Measurements from ENCODE around the gene TYW1B.
"Not testable (repeated sequence)": the region's sequence is repeated elsewhere in the genome, so short reads cannot be mapped to it uniquely, and the experiment has no call there.

Gene TYW1B

DNA sequence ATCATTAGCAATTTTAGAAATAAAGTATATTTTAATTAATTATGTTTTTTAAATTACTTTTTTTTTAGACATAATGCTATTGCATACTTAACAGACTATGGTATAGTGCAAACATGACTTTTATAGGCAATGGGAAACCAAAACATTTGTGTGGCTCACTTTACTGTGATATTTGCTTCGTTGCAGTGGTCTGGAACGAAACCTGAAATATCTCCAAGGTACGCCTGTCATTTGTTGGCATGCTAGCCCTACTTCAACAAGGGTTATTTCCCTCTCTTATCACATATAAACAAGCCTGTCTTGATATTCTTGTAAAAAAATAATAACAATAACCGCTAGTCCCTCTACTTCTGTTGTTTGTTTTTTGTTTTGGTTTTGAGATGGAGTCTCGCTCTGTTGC is 74.2 kb downstream of the TYW1B start:
- DNase-seq, result no peak

- not testable (repeated sequence) for DNase-seq
Measured at GRCh38 chr7:72753229-72753628, 74.8 kb downstream of the TYW1B start.

DNA sequence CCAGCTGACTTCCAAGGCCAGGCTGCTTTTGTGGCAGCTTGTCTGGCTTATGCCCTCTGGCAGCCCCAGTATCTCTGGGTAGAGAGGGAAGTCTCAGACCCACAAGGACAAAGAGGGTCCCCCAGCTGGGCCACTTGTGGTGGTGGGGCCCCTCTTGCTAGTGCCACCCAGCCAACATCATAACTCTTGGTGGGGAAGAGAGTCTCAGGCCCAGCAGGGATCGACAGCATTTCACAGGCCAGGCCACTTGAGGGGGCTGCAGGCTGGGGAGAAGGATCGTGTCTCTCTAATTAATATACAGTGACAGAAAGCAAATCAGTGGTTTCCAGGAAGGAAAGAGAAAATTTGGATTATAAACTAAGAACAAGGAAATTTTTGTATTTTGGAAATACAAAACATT is 76.0 kb downstream of the TYW1B start:
- DNase-seq, result no peak

DNA sequence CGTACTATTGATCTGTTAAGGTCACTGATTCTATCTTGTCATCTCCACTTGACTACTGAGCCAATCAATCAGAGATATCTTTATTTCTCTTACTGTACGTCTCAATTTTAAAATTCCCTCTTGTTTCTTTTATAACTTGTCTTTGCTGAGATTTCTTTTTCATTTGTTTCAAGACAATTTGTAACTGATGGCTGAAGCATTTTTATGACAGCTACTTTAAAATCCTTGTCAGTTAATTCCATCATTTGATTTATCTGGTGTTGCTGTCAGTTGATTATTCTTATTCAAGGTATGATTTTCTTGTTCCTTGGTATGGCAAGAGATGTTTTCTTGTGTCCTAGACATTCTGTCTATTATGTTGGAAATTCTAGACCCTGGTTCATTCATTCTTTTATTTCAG is 76.6 kb downstream of the TYW1B start:
- DNase-seq, result no peak

DNA sequence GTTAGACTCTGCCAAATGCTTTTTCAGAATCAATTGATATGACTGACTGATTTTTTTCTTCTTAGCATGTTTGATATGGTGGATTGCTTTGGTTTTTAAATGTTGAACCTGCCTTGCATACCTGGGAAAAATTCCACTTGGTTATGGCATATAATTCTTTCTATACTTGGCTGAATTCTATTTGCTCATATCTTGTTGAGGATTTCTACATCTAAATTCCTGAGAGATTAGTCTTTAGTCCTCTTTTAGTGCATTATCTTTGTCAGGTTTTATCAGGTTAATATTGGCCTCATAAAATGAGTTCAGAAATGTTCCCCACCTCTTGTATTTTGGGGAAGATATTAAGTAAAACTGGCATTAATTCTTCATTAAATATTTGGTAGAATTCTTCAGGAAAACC is 79.4 kb downstream of the TYW1B start:
- DNase-seq, result not testable (repeated sequence)

DNA sequence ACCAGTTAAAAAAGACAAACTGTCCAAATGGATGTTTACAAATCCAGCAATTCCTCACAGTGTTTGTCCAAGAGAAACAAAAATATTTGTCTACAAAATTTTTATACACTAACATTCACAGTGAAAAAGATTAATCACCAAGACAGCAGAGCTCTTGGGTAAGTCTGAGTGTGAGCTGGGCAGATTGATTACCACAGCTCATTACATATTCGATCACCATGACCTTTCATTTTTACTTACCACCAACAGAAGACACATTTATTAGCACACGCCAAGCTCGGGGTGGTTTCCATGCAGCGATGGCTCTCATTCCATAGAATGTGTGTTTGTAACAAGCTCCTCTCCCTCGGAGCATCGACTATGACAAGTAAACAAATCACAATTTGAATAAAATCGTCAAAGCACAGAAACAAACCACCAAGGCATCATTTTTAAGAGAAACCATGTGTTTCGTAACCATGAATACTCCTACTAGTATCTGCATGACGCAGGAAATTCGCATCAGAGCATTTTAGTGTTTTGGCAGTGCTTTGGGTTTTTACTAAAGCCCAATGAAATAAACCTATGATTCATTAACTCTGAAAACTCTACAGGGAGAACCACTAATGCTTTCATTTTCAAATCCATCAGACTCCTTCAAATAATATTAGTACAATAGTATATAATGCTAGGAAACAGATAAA is 83.6 kb downstream of the TYW1B start:
- DNase-seq, result not testable (repeated sequence)

DNA sequence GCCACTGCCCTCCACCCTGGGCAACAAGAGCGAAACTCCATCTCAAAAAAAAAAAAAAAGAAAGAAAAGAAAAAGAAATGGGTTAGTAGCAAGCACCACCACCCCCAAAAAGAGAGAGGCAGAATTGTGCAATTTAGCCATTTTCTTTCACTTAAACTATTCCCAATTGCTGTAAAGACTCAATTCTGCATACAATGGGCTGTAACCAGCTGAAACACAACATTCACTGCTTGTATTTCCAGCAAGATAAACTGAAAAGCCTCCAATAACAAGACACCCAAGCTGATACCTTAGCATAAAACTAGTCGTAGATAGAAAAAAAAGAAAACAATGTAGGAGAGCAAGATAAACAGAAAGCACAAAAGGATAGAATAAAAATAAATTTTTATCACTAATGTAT is 84.2 kb downstream of the TYW1B start:
- not testable (repeated sequence) for DNase-seq

DNA sequence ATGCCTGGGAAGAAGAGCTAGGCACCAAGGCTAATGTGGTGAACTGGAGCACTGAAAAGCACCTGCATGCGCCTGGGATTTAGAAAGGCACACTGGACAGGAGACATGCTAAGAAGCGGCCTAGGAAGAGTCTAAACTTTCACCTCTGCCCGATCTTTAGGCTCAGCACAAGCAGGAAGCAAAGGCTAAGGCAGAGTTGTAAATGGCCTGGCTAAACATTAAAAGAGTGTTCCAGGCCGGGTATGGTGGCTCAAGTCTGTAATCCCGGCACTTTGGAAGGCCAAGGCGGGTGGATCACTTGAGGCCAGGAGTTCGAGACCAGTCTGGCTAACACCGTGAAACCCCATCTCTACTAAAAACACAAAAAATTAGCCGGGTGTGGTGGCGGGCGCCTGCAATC is 88.3 kb downstream of the TYW1B start:
- DNase-seq, result not testable (repeated sequence)

DNA sequence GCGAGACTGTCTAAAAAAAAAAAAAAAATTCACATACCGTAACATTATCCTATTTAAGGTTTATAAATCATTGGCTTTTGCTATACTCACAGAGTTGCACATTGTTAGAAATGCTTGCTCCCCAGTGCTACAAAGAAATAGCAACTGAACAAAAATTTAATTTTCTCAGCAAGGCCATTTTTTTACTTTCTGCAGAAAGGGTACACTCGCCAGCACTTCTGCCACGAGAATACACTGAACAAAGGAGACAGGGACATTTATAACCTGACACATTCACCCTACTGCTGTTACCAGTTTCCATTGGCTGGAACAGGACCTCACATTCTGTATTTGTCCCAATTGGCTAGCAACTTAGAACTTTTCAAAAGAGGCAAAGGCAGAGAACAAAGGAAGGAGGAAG is 92.1 kb downstream of the TYW1B start:
- not testable (repeated sequence) for DNase-seq

DNA sequence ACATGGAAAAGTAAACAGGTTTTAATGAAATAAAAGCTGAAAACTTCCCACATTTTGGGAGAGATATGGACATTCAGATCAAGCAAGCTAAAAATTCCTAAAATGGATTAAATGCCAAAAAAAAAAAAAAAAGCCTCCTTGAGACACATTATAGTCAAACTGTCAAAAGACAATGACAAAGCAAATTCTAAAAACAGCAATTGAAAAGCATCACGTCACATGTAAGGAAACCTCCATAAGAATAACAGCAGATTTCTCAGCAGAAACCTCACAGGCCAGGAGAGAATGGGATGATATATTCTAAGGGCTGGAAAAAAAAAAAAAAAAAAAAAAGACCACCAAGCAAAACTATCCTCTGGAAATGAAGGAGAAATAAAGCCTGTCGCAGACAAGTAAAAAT is 97.2 kb downstream of the TYW1B start:
- not testable (repeated sequence) for DNase-seq

GRCh38 chr7:72730384-72730783 is 97.6 kb downstream of the TYW1B start:
- DNase-seq, result not testable (repeated sequence)

DNA sequence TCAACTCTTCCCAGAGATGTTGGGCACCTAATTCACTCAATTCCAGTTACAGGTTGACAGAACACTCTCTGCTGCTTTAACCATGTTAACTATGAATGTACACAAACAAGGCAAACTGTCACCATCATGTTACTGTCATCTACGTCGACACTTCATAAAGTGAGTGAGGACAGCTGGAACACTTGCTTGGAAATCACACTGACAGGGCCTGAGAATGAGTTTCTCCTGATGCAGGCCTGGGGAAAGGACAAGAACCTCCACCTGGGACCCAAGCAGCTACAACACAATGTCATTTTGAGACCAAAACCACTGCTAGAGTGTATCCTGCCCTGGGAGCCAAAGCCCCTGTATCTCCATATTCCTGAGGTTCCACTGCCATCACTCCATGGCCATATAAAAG is 98.9 kb downstream of the TYW1B start:
- not testable (repeated sequence) for DNase-seq

GRCh38 chr7:72722694-72723093 is 105.3 kb downstream of the TYW1B start:
- DNase-seq, result not testable (repeated sequence)

- DNase-seq, result not testable (repeated sequence)
Measured at GRCh38 chr7:72720890-72721289, 107.1 kb downstream of the TYW1B start.

DNA sequence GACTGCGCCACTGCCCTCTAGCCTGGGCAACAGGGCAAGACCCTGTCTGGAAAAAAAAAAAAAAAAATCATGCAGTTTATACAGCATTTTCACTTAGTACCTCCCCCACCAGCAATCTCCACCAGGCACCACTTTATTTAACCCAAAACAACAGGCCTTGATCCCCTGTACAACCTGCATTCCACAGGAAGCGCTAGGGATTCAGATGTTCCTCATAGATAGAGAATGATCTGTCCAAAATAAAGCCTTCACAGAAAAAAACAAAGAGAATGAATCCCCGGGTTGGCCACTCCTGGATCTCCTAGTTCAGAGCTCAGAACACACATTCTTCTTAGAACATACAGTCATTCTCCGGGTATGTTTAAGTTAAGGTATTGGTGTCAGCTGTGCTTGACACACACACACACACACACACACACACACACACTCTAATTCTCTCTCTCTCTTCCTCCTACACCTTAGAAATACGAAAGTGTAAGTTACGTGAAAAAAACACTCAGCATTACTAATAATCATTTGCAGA is 110.7 kb downstream of the TYW1B start:
- not testable (repeated sequence) for DNase-seq

DNA sequence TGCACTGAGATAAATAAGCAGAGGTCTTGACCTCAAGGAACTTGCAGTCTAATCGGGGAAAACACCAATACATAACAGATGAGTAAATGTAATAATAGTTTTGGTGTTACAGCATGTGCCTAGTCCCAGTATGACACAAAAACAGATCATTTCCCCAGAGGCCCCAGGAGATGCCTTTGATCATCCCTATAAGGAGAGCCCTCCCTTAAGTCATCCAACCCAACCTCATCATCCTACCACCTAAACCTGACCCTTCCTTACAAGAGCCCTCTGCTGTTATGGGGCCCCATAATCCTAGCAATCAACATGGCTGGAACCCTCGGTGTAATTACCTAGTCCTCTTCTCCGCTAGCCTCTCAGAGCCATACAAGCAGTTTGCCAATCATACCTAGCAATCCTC is 116.1 kb downstream of the TYW1B start:
- DNase-seq, result not testable (repeated sequence)

- no peak for DNase-seq
Measured at GRCh38 chr7:72710983-72711382, 117.0 kb downstream of the TYW1B start.

GRCh38 chr7:72709909-72710308 is 118.1 kb downstream of the TYW1B start:
- no peak for DNase-seq

- not testable (repeated sequence) for DNase-seq
Measured at GRCh38 chr7:72708371-72709050, 119.5 kb downstream of the TYW1B start.

GRCh38 chr7:72706521-72706920 is 121.5 kb downstream of the TYW1B start:
- DNase-seq, result no peak

- not testable (repeated sequence) for DNase-seq
Measured at GRCh38 chr7:72705693-72706092, 122.3 kb downstream of the TYW1B start.

GRCh38 chr7:72704894-72705293 is 123.1 kb downstream of the TYW1B start:
- DNase-seq, result no peak

- DNase-seq, result not testable (repeated sequence)
Measured at GRCh38 chr7:72700548-72700947, 127.5 kb downstream of the TYW1B start.

DNA sequence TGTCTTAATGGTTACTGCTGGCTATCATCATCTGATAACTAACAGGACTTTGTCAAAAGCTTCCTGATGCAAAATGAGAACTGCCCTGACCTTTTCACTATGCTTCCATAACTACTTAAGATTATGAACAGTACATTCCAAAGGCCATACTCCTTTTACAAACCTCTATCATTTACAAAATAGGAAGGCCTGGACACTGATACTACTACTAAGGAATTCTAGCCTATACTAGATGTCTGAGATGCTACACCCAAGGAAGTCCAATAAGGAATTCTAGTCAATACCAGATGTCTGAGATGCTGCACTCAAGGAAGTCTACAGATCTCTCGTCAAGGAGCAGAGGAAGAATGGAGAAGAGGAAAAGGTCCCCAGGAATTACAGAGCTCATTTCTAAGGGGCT is 130.9 kb downstream of the TYW1B start:
- not testable (repeated sequence) for DNase-seq

All from SHP77 treated with DMSO at 0.1 percent for 48 hours (cell line).